Neural crest cell (in vitro differentiated cells): ENCODE results near the gene GNAL. TPM values are rescaled to one million over a fixed set of nuclear protein-coding genes. Genes with fewer than 3 reads are reported as not detected.
A peak's percentile ranks its signal among the peaks of the same experiment; 100 is the strongest.

Source experiments
- DNase-seq: peaks from one replicate; pipeline ENCODE4 v3.0.0; 2021; ENCODE audit warnings: low read depth, mixed read lengths, low spot score
- H3K27ac Mint-ChIP-seq: one replicate; pipeline ENCODE4 v1.8.0; 2021; ENCODE audit warnings: mild to moderate bottlenecking, mixed read lengths; ENCODE audit not compliant: unreplicated experiment
- H3K27me3 Mint-ChIP-seq: 2 replicates; pipeline ENCODE4 v1.8.0; 2021; ENCODE audit warnings: low read depth, mild to moderate bottlenecking, mixed read lengths
- H3K36me3 Mint-ChIP-seq: 2 replicates; pipeline ENCODE4 v1.8.0; 2021; ENCODE audit warnings: low read depth, mild to moderate bottlenecking, mixed read lengths
- H3K4me1 Mint-ChIP-seq: 2 replicates; pipeline ENCODE4 v1.8.0; 2021; ENCODE audit warnings: mixed read lengths
- H3K4me3 Mint-ChIP-seq: one replicate; pipeline ENCODE4 v1.8.0; 2021; ENCODE audit warnings: mild to moderate bottlenecking, mixed read lengths
- H3K9me3 Mint-ChIP-seq: 2 replicates; pipeline ENCODE4 v1.8.0; 2021; ENCODE audit warnings: mixed read lengths
- total RNA-seq: library from RNA; stranded (reverse); gene quantifications from 2 replicates; pipeline ENCODE4 v1.2.1, GENCODE V29; 2021
- TF ChIP-seq, protein P1 (sequence below): fragments of 200-600 bp; sonication (generic); conservative IDR thresholded peaks from 2 replicates; pipeline ENCODE4 v1.5.0; 2021; ENCODE audit warnings: antibody characterized with exemption, mild to moderate bottlenecking

The GNAL gene
- total RNA-seq, 1 donor from 2014 or later = 20.4 TPM

DNA sequence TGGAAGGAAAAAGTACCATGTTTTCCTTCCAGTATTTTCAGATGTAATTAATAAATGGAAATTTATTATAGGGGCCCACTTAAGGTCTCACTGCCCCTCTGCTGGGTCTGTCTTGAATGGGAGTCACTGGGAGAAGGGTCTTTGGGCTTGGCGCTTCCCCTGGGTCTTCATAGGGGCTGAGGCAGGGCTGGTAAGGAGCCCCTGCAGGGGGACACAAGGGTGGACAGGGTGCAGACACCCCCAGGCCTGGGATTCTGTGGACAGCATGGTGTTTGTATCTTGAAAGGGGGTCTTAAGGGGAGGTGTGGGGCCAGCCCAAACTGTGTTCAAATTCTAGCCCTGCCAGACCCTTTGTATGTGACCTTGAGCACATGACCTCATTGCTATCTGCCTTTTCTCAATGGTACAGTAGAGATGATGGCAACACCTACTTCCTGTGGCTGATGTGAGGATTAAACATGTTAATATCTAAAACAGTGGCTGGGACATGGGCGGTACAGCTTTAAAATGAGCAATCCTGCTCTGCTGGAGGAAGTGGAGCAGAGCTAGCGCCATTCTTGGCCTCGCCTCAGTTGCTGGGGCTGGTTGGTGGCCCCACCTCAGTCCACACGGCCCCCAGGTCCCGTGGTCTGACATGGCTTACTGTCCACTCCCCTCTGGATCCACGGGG is 71.6 kb downstream of the GNAL start:
- Mint-ChIP-seq H3K9me3 (no peaks in the 10 kb centered on the region), H3K36me3 (peaks cover 3% of the 10 kb centered on the region), H3K4me3 (no peak overlapping the region), H3K4me1 (peaks cover 4% of the 10 kb centered on the region), H3K27ac (no peak overlapping the region), H3K27me3 (no peaks in the 10 kb centered on the region)
- no peak for DNase-seq
- TF ChIP-seq, protein P1, sequence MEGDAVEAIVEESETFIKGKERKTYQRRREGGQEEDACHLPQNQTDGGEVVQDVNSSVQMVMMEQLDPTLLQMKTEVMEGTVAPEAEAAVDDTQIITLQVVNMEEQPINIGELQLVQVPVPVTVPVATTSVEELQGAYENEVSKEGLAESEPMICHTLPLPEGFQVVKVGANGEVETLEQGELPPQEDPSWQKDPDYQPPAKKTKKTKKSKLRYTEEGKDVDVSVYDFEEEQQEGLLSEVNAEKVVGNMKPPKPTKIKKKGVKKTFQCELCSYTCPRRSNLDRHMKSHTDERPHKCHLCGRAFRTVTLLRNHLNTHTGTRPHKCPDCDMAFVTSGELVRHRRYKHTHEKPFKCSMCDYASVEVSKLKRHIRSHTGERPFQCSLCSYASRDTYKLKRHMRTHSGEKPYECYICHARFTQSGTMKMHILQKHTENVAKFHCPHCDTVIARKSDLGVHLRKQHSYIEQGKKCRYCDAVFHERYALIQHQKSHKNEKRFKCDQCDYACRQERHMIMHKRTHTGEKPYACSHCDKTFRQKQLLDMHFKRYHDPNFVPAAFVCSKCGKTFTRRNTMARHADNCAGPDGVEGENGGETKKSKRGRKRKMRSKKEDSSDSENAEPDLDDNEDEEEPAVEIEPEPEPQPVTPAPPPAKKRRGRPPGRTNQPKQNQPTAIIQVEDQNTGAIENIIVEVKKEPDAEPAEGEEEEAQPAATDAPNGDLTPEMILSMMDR = no peak

DNA sequence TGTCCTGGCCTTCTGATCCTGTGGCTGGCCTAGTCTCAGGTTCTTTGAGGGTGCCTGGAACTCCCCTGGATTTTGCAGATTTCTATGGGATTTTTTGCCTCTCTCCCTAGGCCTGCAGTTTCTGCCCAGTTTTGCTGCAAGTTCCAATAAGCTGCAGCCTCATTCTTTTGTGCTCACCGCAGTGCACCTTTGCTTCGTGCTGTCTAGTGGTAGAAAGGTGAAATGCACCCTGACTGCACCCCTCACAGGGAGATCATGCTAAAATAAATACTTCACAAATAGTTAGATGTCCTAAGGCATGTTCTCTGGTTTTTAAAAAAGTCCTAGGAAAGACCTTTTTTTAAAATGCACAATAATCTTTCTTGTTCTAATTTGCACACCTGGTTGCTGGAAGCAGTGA is 72.5 kb downstream of the GNAL start:
- Mint-ChIP-seq H3K4me1 (peaks cover 10% of the 10 kb centered on the region), H3K9me3 (no peaks in the 10 kb centered on the region), H3K27ac (no peak overlapping the region), H3K4me3 (no peak overlapping the region), H3K36me3 (peaks cover 3% of the 10 kb centered on the region), H3K27me3 (no peaks in the 10 kb centered on the region)
- TF ChIP-seq, protein P1 = peak; percentile 60
- DNase-seq = no peak

DNA sequence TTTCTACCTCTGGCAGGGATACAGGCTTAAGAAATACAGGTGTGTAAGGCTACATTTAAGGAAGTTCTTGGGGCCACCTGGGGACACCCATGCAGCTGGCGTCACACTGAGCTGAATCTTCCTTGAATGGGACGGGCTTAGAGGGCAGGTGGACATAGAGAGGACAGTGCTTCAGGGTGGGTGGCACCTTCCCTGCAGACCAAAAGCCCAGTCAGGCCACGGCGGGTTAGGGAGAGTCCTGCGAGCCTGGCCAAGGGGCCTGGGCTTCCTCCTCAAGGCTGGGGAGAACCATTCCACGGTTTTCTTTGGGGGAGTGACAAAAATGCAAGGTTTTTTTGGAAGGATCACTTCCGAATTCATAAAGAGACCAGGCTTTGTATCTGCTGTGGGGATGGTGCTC is 73.4 kb downstream of the GNAL start:
- Mint-ChIP-seq H3K27ac (no peak overlapping the region), H3K4me3 (no peak overlapping the region), H3K36me3 (no peaks in the 10 kb centered on the region), H3K4me1 (peaks cover 12% of the 10 kb centered on the region), H3K9me3 (no peaks in the 10 kb centered on the region), H3K27me3 (no peaks in the 10 kb centered on the region)
- DNase-seq = no peak
- TF ChIP-seq, protein P1 = no peak

DNA sequence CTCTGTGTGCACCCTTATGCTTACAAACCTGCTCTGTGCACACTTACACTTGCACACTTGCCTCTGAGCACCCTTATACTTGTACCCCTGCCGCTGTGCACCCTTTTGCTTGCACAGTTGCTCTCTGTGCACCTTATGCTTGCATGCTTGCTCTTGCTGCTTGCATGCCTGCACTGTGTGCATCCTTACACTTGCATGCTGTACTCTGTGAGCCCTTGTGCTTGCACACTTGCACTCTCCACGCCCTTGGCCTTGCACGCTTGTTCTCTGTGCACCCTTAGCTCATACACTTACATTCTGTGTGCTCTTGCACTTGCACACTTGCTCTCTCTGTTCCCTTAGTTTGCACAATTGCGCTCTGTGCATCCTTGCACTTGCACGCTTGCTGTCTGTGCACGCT is 78.3 kb downstream of the GNAL start:
- H3K36me3 Mint-ChIP-seq = no peaks in the 10 kb centered on the region
- no peak overlapping the region for H3K27ac Mint-ChIP-seq
- TF ChIP-seq, protein P1 = no peak
- no peak overlapping the region for H3K4me3 Mint-ChIP-seq
- no peaks in the 10 kb centered on the region for H3K9me3 Mint-ChIP-seq
- H3K27me3 Mint-ChIP-seq = no peaks in the 10 kb centered on the region
- no peak for DNase-seq
- peaks cover 12% of the 10 kb centered on the region for H3K4me1 Mint-ChIP-seq

DNA sequence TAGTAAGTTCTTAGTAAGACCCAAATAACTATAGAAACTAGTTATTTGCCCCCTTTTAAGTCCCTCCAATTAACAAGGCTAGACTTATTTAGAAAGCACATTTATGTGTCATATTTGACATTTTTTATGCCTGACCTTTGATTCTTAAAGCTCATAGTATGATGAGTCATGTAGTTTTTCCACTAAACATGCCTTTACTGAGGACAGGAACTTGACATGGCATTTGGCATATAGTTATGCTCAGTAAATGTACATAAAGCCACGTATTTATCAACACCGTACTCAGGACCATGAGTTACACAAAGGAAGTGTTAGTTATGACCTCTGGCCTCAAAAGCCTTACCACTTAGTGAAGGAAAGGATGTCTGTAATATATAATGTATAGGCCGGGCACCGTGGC is 78.9 kb downstream of the GNAL start:
- no peak for DNase-seq
- Mint-ChIP-seq H3K4me3 (no peak overlapping the region), H3K27ac (no peak overlapping the region), H3K4me1 (peaks cover 12% of the 10 kb centered on the region), H3K27me3 (no peaks in the 10 kb centered on the region), H3K36me3 (no peaks in the 10 kb centered on the region), H3K9me3 (no peaks in the 10 kb centered on the region)
- TF ChIP-seq, protein P1 = no peak
